ENCODE data around the gene TMEM266. TPM values are rescaled to one million over a fixed set of nuclear protein-coding genes. Genes with fewer than 3 reads are reported as not detected.

TMEM266 gene
- polyA plus RNA-seq, 1 experiment = not detected

- ChIA-PET POLR2A (no interaction called here), CTCF (no interaction called here)
- Histone ChIP-seq H3K27ac (ENCODE audit: low read depth, low read length) (no peak overlapping the region), H3K4me3 (ENCODE audit: low read depth, low read length) (no peak overlapping the region), H3K9me3 (ENCODE audit: control insufficient read depth, insufficient read depth, low read length) (no peaks in the 10 kb centered on the region), H3K27me3 (ENCODE audit: control insufficient read depth, insufficient read depth, low read length) (no peaks in the 10 kb centered on the region)
- no peak for TF ChIP-seq CTCF (IDR thresholded peaks at IDR 0.05; ENCODE audit: low read depth, low read length)
- DNase-seq (ENCODE audit: low read depth, low spot score) = no peak
Observed at GRCh38 chr15:76078285-76078877, 18.6 kb downstream of the TMEM266 start.

GRCh38 chr15:76084256-76084655 is 24.5 kb downstream of the TMEM266 start:
- POLR2A ChIA-PET = no interaction called here
- Histone ChIP-seq H3K4me3 (ENCODE audit: low read depth, low read length) (no peak overlapping the region), H3K9me3 (ENCODE audit: control insufficient read depth, insufficient read depth, low read length) (no peaks in the 10 kb centered on the region), H3K27ac (ENCODE audit: low read depth, low read length) (no peak overlapping the region), H3K27me3 (ENCODE audit: control insufficient read depth, insufficient read depth, low read length) (peaks cover 4% of the 10 kb centered on the region)
- no peak for DNase-seq (ENCODE audit: low read depth, low spot score)
- TF ChIP-seq CTCF (IDR thresholded peaks at IDR 0.05; ENCODE audit: low read depth, low read length) = no peak
- CTCF ChIA-PET = no interaction called here

GRCh38 chr15:76098685-76099084 is 38.9 kb downstream of the TMEM266 start:
- no peak overlapping the region for H3K4me3 ChIP-seq (ENCODE audit: low read depth, low read length)
- no peak overlapping the region for H3K27ac ChIP-seq (ENCODE audit: low read depth, low read length)
- POLR2A ChIA-PET = no interaction called here
- H3K9me3 ChIP-seq (ENCODE audit: control insufficient read depth, insufficient read depth, low read length) = no peaks in the 10 kb centered on the region
- H3K27me3 ChIP-seq (ENCODE audit: control insufficient read depth, insufficient read depth, low read length) = peaks cover 8% of the 10 kb centered on the region
- CTCF ChIA-PET = no interaction called here
- no peak for DNase-seq (ENCODE audit: low read depth, low spot score)
- no peak for TF ChIP-seq CTCF (IDR thresholded peaks at IDR 0.05; ENCODE audit: low read depth, low read length)

- no peak overlapping the region for H3K4me3 ChIP-seq (ENCODE audit: low read depth, low read length)
- DNase-seq (ENCODE audit: low read depth, low spot score) = no peak
- H3K9me3 ChIP-seq (ENCODE audit: control insufficient read depth, insufficient read depth, low read length) = no peaks in the 10 kb centered on the region
- ChIA-PET POLR2A (no interaction called here), CTCF (interaction anchor here (1.3 kb wide), 1 partner anchor 43 kb away, joined by 3 read pairs; no protein-coding TSS in a partner anchor)
- H3K27ac ChIP-seq (ENCODE audit: low read depth, low read length) = no peak overlapping the region
- no peak for TF ChIP-seq CTCF (IDR thresholded peaks at IDR 0.05; ENCODE audit: low read depth, low read length)
- H3K27me3 ChIP-seq (ENCODE audit: control insufficient read depth, insufficient read depth, low read length) = peaks cover 8% of the 10 kb centered on the region
Observed at GRCh38 chr15:76099388-76099787, 39.6 kb downstream of the TMEM266 start.

- H3K4me3 ChIP-seq (ENCODE audit: low read depth, low read length) = no peak overlapping the region
- ChIA-PET POLR2A (no interaction called here), CTCF (interaction anchor here (1.3 kb wide), 1 partner anchor 44 kb away, joined by 3 read pairs; no protein-coding TSS in a partner anchor)
- H3K9me3 ChIP-seq (ENCODE audit: control insufficient read depth, insufficient read depth, low read length) = no peaks in the 10 kb centered on the region
- H3K27me3 ChIP-seq (ENCODE audit: control insufficient read depth, insufficient read depth, low read length) = peaks cover 10% of the 10 kb centered on the region
- no peak for TF ChIP-seq CTCF (IDR thresholded peaks at IDR 0.05; ENCODE audit: low read depth, low read length)
- DNase-seq (ENCODE audit: low read depth, low spot score) = no peak
- no peak overlapping the region for H3K27ac ChIP-seq (ENCODE audit: low read depth, low read length)
Observed at GRCh38 chr15:76100361-76100760, 40.6 kb downstream of the TMEM266 start.
